Retinal pigment epithelial cell (primary cell): ENCODE data around the gene MYO5B.
"Not testable (repeated sequence)": the region's sequence is repeated elsewhere in the genome, so short reads cannot be mapped to it uniquely, and the experiment has no call there.

ENCODE experiments used
- DNase-seq: peaks from one replicate; pipeline ENCODE4 v3.0.0-alpha.2; 2010; ENCODE audit warnings: low read depth
- H3K4me3 ChIP-seq: 2 replicates; pipeline ENCODE4 v1.5.1; 2011; ENCODE audit warnings: mild to moderate bottlenecking, low read length, control low read depth, moderate library complexity
- TF ChIP-seq, protein P1 (sequence below): conservative IDR thresholded peaks from 2 replicates; pipeline ENCODE4 v1.5.1; 2011; ENCODE audit warnings: low read depth, low read length, control low read depth, inconsistent platforms

MYO5B gene

DNA sequence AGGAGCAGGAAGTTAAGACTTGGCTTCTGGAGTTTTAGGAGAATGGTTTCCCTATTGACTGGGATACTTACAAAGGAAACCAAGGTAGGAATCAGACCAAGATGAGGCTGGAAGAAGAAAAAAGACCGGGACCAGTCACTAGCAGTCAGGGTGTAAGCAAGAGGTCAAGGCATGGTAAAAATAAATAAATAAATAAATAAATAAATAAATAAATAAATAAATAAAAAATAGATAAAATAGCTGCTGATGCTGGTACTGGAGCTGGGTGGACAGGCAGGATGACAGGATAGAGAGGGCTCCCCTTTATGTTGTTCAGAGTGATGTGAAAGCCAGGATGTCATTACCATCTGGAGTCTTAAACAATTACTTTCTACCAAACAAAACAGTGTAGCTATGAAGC, 89.9 kb downstream of the MYO5B start:
- no peak for DNase-seq
- TF ChIP-seq, protein P1, sequence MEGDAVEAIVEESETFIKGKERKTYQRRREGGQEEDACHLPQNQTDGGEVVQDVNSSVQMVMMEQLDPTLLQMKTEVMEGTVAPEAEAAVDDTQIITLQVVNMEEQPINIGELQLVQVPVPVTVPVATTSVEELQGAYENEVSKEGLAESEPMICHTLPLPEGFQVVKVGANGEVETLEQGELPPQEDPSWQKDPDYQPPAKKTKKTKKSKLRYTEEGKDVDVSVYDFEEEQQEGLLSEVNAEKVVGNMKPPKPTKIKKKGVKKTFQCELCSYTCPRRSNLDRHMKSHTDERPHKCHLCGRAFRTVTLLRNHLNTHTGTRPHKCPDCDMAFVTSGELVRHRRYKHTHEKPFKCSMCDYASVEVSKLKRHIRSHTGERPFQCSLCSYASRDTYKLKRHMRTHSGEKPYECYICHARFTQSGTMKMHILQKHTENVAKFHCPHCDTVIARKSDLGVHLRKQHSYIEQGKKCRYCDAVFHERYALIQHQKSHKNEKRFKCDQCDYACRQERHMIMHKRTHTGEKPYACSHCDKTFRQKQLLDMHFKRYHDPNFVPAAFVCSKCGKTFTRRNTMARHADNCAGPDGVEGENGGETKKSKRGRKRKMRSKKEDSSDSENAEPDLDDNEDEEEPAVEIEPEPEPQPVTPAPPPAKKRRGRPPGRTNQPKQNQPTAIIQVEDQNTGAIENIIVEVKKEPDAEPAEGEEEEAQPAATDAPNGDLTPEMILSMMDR = no peak
- H3K4me3 ChIP-seq = no peak overlapping the region

DNA sequence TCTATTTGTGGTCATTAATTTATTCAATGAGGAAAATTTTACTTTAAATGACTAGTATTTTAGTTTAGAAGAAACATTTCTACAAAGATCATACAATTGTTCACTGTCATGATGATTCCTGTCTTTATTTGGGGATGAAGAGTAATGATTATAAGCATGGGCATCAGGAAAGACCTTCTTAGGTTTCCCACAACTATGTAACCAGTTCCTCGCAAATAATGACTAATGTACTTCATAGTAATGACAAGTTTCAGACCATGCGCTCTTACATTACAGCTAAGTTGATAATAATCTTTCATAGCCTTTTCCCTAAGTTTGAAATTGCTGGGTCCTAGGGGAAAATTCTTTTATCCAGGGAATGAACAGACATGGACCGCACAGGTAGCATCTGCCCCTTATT, 90.5 kb downstream of the MYO5B start:
- TF ChIP-seq, protein P1 = no peak
- H3K4me3 ChIP-seq = no peak overlapping the region
- no peak for DNase-seq

DNA sequence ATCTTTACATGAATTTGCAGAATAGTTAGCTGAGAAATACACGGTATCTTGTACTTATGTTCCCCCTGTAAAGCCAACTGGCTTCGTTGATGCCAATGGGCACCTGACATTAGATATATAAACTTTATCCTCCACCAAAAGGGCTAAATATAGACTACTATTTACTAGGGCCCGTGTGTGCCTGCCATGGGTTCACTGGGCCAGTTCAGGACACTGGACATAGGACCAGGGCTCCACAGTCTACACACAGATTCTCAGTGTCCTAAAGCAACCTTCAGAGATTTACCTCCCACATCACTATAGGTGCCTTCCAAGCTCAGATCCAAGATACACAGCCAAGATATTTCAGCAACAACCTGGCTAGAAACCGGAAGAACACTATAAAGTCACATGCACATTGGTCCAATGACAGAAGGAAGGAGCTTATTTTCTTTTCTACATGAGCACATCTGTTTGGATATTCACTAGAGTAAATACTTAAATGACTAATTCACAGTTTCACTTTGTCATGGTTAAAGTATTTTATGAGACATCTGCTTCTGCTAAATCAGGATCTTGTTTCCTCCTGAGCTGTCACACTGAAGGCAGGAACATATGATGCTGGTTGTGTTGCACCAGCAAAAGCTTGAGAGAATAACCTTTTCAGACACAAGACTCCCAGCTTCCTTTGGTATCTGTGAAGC, 95.1 kb downstream of the MYO5B start:
- TF ChIP-seq, protein P1 = no peak
- no peak for DNase-seq
- no peak overlapping the region for H3K4me3 ChIP-seq

DNA sequence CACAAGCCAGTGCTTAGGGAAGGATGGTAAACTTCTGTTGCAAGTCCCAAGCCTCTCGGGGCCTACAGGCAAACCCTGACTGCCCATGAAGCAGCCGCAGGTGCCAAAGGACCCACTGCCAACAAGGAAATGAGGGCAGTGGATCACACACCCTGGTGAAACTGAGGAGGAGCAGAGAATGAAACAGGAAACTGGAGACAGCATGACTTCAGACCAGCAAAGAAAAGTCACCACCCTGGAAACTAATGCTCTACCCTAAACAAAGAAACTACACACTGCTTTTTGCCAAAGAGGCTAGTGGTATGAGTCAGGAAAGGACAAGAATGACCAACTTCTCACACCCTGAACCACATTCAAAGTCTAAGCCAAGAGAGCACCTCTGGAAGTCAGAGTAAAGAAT, 97.2 kb downstream of the MYO5B start:
- H3K4me3 ChIP-seq = no peak overlapping the region
- no peak for DNase-seq
- TF ChIP-seq, protein P1 = no peak

DNA sequence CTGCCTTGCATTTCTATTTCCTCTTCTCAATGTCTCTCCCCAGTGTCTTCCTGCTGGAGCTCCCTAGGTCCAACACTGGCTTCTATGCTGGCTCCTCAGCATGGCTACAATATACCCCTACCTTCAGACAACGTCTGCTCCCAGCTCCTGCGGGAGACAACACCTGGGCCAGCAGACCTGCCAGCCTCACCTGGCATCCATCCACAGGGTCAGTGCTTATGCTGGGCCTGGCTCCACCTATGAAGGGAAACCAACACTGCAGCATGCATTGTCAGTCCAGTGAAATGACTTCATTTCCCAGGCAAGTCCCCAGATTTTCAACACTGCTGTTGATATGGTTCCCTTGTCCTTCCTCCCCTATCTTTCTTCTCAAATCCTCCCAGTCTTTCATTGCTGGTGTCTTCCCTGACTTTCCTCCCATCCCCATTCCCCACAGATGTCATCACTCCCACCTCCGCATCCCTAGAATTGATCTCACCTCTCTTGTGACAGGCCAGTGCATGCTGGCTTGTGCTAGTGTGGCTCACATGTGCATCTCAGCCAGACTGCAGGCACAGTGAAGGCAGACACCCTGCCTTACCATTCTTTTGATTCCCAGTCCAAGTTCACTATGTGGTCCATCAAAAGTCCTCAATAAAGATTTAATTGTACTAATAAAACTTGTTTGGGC, 98.0 kb downstream of the MYO5B start:
- TF ChIP-seq, protein P1 = no peak
- DNase-seq = no peak
- no peak overlapping the region for H3K4me3 ChIP-seq

DNA sequence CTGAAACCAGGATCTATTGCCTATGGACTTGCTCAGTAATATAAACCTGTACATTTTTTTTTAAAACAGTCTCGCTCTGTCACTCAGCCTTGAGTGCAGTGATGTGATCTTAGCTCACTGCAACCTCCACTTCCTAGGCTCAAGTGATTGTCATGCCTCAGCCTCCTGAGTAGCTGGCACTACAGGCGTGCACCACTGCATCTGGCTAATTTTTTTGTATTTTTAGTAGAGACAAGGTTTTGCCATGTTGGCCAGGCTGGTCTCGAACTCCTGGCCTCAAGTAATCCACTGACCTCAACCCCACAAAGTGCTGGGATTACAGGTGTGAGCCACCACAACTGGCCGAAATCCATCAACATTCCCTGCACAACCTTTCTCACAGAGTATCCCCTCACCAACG, 100.2 kb downstream of the MYO5B start:
- H3K4me3 ChIP-seq = not testable (repeated sequence)

DNA sequence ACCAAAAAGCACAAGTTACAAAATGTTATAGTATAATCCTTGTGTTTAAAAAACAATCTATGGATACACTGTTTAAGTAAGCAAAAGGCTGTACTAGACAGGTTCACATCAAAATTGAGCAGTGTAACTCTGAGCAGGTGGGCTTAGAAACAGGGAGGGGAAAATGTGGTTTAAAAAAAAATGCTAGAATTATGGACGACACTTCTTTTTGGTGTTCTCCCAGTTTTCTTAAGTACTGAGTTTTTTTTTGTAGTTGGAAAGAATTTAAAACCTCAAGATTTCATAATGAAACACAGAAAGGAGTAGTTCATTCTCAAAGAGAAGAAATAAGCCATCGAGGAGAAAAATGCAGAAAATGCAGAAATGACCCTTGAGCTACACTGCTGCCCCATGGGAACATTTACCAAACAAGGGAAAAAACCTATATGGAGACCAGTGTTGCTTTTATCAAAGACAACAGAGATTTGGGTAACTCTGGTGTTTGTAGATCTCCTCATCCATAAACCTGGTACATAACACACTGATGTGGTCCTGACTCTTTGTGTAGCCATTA, 100.7 kb downstream of the MYO5B start:
- DNase-seq = no peak
- TF ChIP-seq, protein P1 = no peak
- H3K4me3 ChIP-seq = no peak overlapping the region

More for the DNA sequence above, 100.2 kb downstream of the MYO5B start:
- not testable (repeated sequence) for DNase-seq
